ENCODE results near the gene CEP128.

DNA sequence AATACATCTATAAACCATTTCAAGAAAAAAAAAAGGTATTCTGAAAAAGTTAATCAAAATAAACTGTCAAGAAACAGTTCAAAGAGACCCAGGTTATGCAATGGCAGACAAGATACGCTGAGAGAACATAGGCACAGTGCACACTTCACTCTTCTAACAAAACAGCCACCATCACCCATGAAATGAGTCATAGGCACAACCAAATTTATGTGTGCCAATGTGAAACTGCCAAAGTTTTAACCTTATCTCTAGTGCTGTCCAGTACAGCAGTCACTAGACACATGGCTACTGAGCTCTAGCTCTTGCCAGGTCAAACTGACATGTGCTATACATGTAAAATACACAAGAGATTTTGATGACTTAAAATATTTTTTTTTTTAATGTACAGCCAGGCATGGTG is 1.4 kb downstream of the CEP128 start:
- no peak for TF ChIP-seq CTCF (conservative IDR thresholded peaks at IDR 0.05; ENCODE audit: low read depth, low read length)
- TF ChIP-seq EZH2 (IDR thresholded peaks at IDR 0.05; ENCODE audit: borderline replicate concordance, low read depth, low read length, poor library complexity, severe bottlenecking) = no peak

Data from A673 (cell line).